ENCODE data around the gene FFAR1. TPM values are rescaled to one million over a fixed set of nuclear protein-coding genes. Genes with fewer than 3 reads are reported as not detected.

Gene FFAR1
- total and polyA plus RNA-seq, 2 of the 8 experiments (the other 6 are each of a cell fraction or from before 2014, with no cell fraction given), result not detected

GRCh38 chr19:35392742-35393715 is 45.3 kb downstream of the FFAR1 start:
- DNase-seq (ENCODE audit: low read depth in 1 of 2, low spot score in 2 of 2), result peak in 1 of 2 experiments; percentile 4
- Histone ChIP-seq H3K9ac (replicated peaks in 1 of 4; ENCODE audit: extremely low read depth in 1 of 4, low read depth in 3 of 4, low read length in 3 of 4) (no peak overlapping the region), H2AK5ac (ENCODE audit: low read depth, low read length) (no peak overlapping the region), H3K36me3 (ENCODE audit: control insufficient read depth in 2 of 4, insufficient read depth in 4 of 4, low read length in 3 of 4) (no peaks in the 10 kb centered on the region; a peak in 1 of 8 replicates), H3K4me1 (replicated peaks in 1 of 4; ENCODE audit: control insufficient read depth in 3 of 4, insufficient read depth in 4 of 4, low read length in 3 of 4) (no peaks in the 10 kb centered on the region), H3K9me3 (ENCODE audit: insufficient read depth in 2 of 2, low read depth in 1 of 2, low read length in 1 of 2) (peaks cover 5 to 13% of the 10 kb centered on the region in 2 experiments; a peak in 1 of 4 replicates), H3K79me1 (ENCODE audit: low read depth, low read length) (no peaks in the 10 kb centered on the region), H2AFZ (ENCODE audit: low read length) (no peak overlapping the region), H2BK120ac (replicated peaks; ENCODE audit: low read depth, low read length) (no peak overlapping the region), H2BK15ac (ENCODE audit: low read length) (peak overlapping the region; percentile 46; the same call in 1 of the 2 replicates), H2BK5ac (ENCODE audit: low read depth, low read length) (no peak overlapping the region), H3K23me2 (ENCODE audit: low read depth, low read length) (peaks cover 7% of the 10 kb centered on the region; the same call in 1 of the 2 replicates), H3K4me3 (ENCODE audit: extremely low read depth in 1 of 4, insufficient read depth in 2 of 4, low read depth in 3 of 4, low read length in 4 of 4) (no peak overlapping the region), H3K14ac (ENCODE audit: insufficient read length) (no peak overlapping the region), H3K4ac (replicated peaks; ENCODE audit: insufficient read length, low read depth, low read length) (no peak overlapping the region), H3K27ac (ENCODE audit: low read depth, low read length) (no peak overlapping the region), H3K4me2 (ENCODE audit: insufficient read depth in 1 of 2, low read depth in 2 of 2, low read length in 2 of 2) (no peak overlapping the region), H2BK12ac (ENCODE audit: low read depth, low read length) (no peak overlapping the region), H4K8ac (ENCODE audit: extremely low read depth, insufficient read depth, low read length) (no peak overlapping the region), H4K5ac (ENCODE audit: insufficient read length, low read depth, low read length) (no peak overlapping the region), H3K18ac (ENCODE audit: extremely low read depth, low read length) (no peak overlapping the region; the same call in 1 of the 2 replicates), H4K20me1 (replicated peaks in 1 of 2; ENCODE audit: control insufficient read depth in 1 of 2, insufficient read depth in 2 of 2, low read length in 2 of 2) (no peaks in the 10 kb centered on the region), H3K56ac (replicated peaks; ENCODE audit: insufficient read length, low read depth, low read length) (peak overlapping the region; percentile 86), H2BK20ac (ENCODE audit: low read length) (no peak overlapping the region), H4K91ac (replicated peaks; ENCODE audit: insufficient read length, low read length) (no peak overlapping the region), H3K23ac (ENCODE audit: insufficient read length) (no peak overlapping the region), H3K79me2 (ENCODE audit: control insufficient read depth in 1 of 2, insufficient read depth in 2 of 2, low read length in 2 of 2) (no peaks in the 10 kb centered on the region), H3K27me3 (replicated peaks in 1 of 4; ENCODE audit: control insufficient read depth in 3 of 4, extremely low read depth in 1 of 4, insufficient read depth in 3 of 4, low read length in 3 of 4) (0 out of 7 replicates have a peak, but pooled peaks cover 0 to 2% (median 0%) of the 10 kb centered on the region in 4 experiments)
- WGBS, 2 experiments (ENCODE audit: extremely low coverage in 1 of 2, insufficient coverage in 1 of 2, insufficient read length in 1 of 2, insufficient replicate concordance in 2 of 2, low coverage in 1 of 2, low lambda C conversion rate in 2 of 2, missing lambda C conversion rate in 1 of 2), result 82% methylated on average over 5 of the region's 5 CpGs; no CpG with 5 or more reads in 1 of the 2 experiments
- FAIRE-seq, result no peak
- CTCF ChIA-PET (ENCODE audit: partially characterized antibody), result interaction anchor here (0.7 to 1.6 kb wide), 2 partner anchors 15 to 358 kb away, joined by 3 to 4 read pairs; no protein-coding TSS in a partner anchor
- POLR2A ChIA-PET (ENCODE audit: partially characterized antibody), result no interaction called here
